Keratinocyte (primary cell): ENCODE measurements around the gene MYO1D. TPM values are rescaled to one million over a fixed set of nuclear protein-coding genes. Genes with fewer than 3 reads are reported as not detected.

Experiments
- DNase-seq: peaks from one replicate; pipeline ENCODE4 v3.0.0-alpha.2; 2011; ENCODE audit warnings: low read depth, missing footprints, low spot score
- FAIRE-seq: peaks from 2 replicates; lab custom pipeline; 2011; peaks lifted over from hg19 to GRCh38; lab: Jason Lieb, UNC
- H2AFZ ChIP-seq: 2 replicates; pipeline ENCODE4 v1.6.0; 2012; ENCODE audit warnings: low read length, control low read depth, inconsistent platforms; ENCODE audit not compliant: control insufficient read depth
- H3K27ac ChIP-seq: 2 replicates; pipeline ENCODE4 v1.5.1; 2011; ENCODE audit warnings: low read length; ENCODE audit not compliant: control insufficient read depth, insufficient read depth
- H3K27me3 ChIP-seq: 3 replicates; pipeline ENCODE4 v1.6.0; 2011; ENCODE audit warnings: low read length; ENCODE audit not compliant: control insufficient read depth, insufficient read depth; ENCODE audit errors: extremely low read depth
- H3K36me3 ChIP-seq, 2 experiments: 2 replicates in 1 of 2; 3 replicates in 1 of 2; pipeline ENCODE4 v1.5.1; 2011; ENCODE audit warnings: low read length in 2 of 2, mild to moderate bottlenecking in 1 of 2; ENCODE audit not compliant: control insufficient read depth in 2 of 2, insufficient read depth in 2 of 2; ENCODE audit errors: extremely low read depth in 1 of 2
- H3K4me1 ChIP-seq: 3 replicates; pipeline ENCODE4 v1.5.1; 2011; ENCODE audit warnings: low read length; ENCODE audit not compliant: control insufficient read depth, insufficient read depth; ENCODE audit errors: extremely low read depth
- H3K4me2 ChIP-seq: 3 replicates; pipeline ENCODE4 v1.6.0; 2011; ENCODE audit warnings: low read depth, low read length; ENCODE audit not compliant: control insufficient read depth, insufficient read depth; ENCODE audit errors: extremely low read depth
- H3K4me3 ChIP-seq, 3 experiments: fragments of 200-600 bp in 1 of 3; sonication (generic) in 1 of 3; 2 replicates in 2 of 3; 3 replicates in 1 of 3; pipeline ENCODE4 v1.5.1; 2011 to 2016; ENCODE audit warnings: low read length in 3 of 3, mild to moderate bottlenecking in 3 of 3, control low read depth in 2 of 3, inconsistent platforms in 1 of 3, low read depth in 1 of 3, mixed read lengths in 1 of 3, mixed run types in 1 of 3, moderate library complexity in 1 of 3; ENCODE audit not compliant: control insufficient read depth in 2 of 3, insufficient read depth in 2 of 3; ENCODE audit errors: extremely low read depth in 1 of 3
- H3K79me2 ChIP-seq: 2 replicates; pipeline ENCODE4 v1.6.0; 2012; ENCODE audit warnings: low read length; ENCODE audit not compliant: control insufficient read depth, insufficient read depth
- H3K9ac ChIP-seq: 3 replicates; pipeline ENCODE4 v1.6.0; 2011; ENCODE audit warnings: low read length; ENCODE audit not compliant: control insufficient read depth, insufficient read depth; ENCODE audit errors: extremely low read depth
- H3K9me1 ChIP-seq: 3 replicates; pipeline ENCODE4 v1.6.0; 2011; ENCODE audit warnings: low read length; ENCODE audit not compliant: control insufficient read depth, insufficient read depth; ENCODE audit errors: extremely low read depth
- H3K9me3 ChIP-seq: 2 replicates; pipeline ENCODE4 v1.5.1; 2012; ENCODE audit warnings: low read depth, low read length; ENCODE audit not compliant: control insufficient read depth
- H4K20me1 ChIP-seq: 3 replicates; pipeline ENCODE4 v1.6.0; 2011; ENCODE audit warnings: low read length; ENCODE audit not compliant: control insufficient read depth, insufficient read depth; ENCODE audit errors: extremely low read depth
- CTCF ChIP-seq, 3 experiments: IDR thresholded peaks in 1 of 3; conservative IDR thresholded peaks in 1 of 3; optimal IDR thresholded peaks in 1 of 3; 2 replicates in 2 of 3; 3 replicates in 1 of 3; pipeline versions ENCODE3 to v1.5.1; 2011; ENCODE audit warnings: low read length in 3 of 3, mild to moderate bottlenecking in 3 of 3, moderate library complexity in 2 of 3, control low read depth in 1 of 3, inconsistent platforms in 1 of 3; ENCODE audit not compliant: insufficient read depth in 2 of 3; ENCODE audit errors: extremely low read depth in 1 of 3
- EZH2 ChIP-seq: IDR thresholded peaks from one replicate; pipeline ENCODE4 v1.6.1; 2012; ENCODE audit warnings: inconsistent platforms, mild to moderate bottlenecking, low read length, moderate library complexity
- dilution Hi-C: fragments of 300-500 bp; cut with MboI; formaldehyde crosslinking; loops from one replicate; pipeline ENCODE4 v1.7.0; 2020; ENCODE audit warnings: low sequenced_read_pairs; ENCODE audit not compliant: extremely low pct_ligation_motif_present
- polyA plus RNA-seq, 5 experiments: library from polyadenylated mRNA; depleted of rRNA in 3 of 5; stranded (reverse) in 3 of 5; stranded (forward) in 1 of 5; unstranded in 1 of 5; fragments of >200 nt; gene quantifications; 1 replicate in 1 of 5; 2 replicates in 3 of 5; 3 replicates in 1 of 5; pipeline versions ENCODE4 v1.2.1 to v1.2.3, GENCODE V29; 2011 to 2012; ENCODE audit warnings: missing spikeins in 2 of 5, low read depth in 1 of 5, low replicate concordance in 1 of 5

Gene MYO1D
- polyA plus RNA-seq, 1 donor (not counting 4 experiments of a cell fraction or from before 2014, with no cell fraction given): 33.7 TPM

- TF ChIP-seq EZH2 (no peak), CTCF (optimal IDR thresholded peaks at IDR 0.05 in 1 of 3, IDR thresholded peaks at IDR 0.05 in 1 of 3, conservative IDR thresholded peaks at IDR 0.05 in 1 of 3; ENCODE audit: extremely low read depth in 1 of 3, insufficient read depth in 2 of 3, low read length in 3 of 3) (no peak)
- no peaks in the 10 kb centered on the region for H3K27me3 ChIP-seq
- no peaks in the 10 kb centered on the region for H3K9me3 ChIP-seq
- H3K4me2 ChIP-seq: no peak overlapping the region
- H3K9me1 ChIP-seq: no peaks in the 10 kb centered on the region
- no peaks in the 10 kb centered on the region for H4K20me1 ChIP-seq
- peaks cover 4% of the 10 kb centered on the region for H3K4me1 ChIP-seq
- DNase-seq: no peak
- H2AFZ ChIP-seq: no peak overlapping the region
- H3K4me3 ChIP-seq: no peak overlapping the region
- peaks cover 9% of the 10 kb centered on the region for H3K79me2 ChIP-seq
- H3K36me3 ChIP-seq: no peaks in the 10 kb centered on the region
- H3K27ac ChIP-seq: no peak overlapping the region
- FAIRE-seq: no peak
- H3K9ac ChIP-seq: no peak overlapping the region
- dilution Hi-C loops: no loop called here
These were observed 41.6 kb downstream of the MYO1D start for GRCh38 chr17:32835291-32835761.

- dilution Hi-C loops: no loop called here
- Histone ChIP-seq H3K9me1 (no peaks in the 10 kb centered on the region), H4K20me1 (no peaks in the 10 kb centered on the region), H3K27ac (no peak overlapping the region), H3K36me3 (no peaks in the 10 kb centered on the region), H2AFZ (no peak overlapping the region), H3K27me3 (no peaks in the 10 kb centered on the region), H3K9ac (no peak overlapping the region), H3K4me1 (peaks cover 8% of the 10 kb centered on the region), H3K4me2 (no peak overlapping the region), H3K4me3 (no peak overlapping the region), H3K9me3 (no peaks in the 10 kb centered on the region), H3K79me2 (peaks cover 9% of the 10 kb centered on the region)
- DNase-seq: no peak
- no peak for TF ChIP-seq CTCF (optimal IDR thresholded peaks at IDR 0.05 in 1 of 3, IDR thresholded peaks at IDR 0.05 in 1 of 3, conservative IDR thresholded peaks at IDR 0.05 in 1 of 3; ENCODE audit: extremely low read depth in 1 of 3, insufficient read depth in 2 of 3, low read length in 3 of 3)
- TF ChIP-seq EZH2: no peak
- no peak for FAIRE-seq
These were observed 42.8 kb downstream of the MYO1D start for GRCh38 chr17:32834104-32834503.
